Stimulated activated CD8-positive, alpha-beta memory T cell treated with anti-CD3 and anti-CD28 coated beads, Interleukin-4, amount 100 ng/mL, for 48 hours (primary cell): ENCODE data around the gene USP17L28.
A peak's percentile ranks its signal among the peaks of the same experiment; 100 is the strongest.
"Not testable (repeated sequence)": the region's sequence is repeated elsewhere in the genome, so short reads cannot be mapped to it uniquely, and the experiment has no call there.

Experiments
- DNase-seq: peaks from one replicate; pipeline ENCODE4 v3.0.0-alpha.2; 2020

USP17L28 gene

DNA sequence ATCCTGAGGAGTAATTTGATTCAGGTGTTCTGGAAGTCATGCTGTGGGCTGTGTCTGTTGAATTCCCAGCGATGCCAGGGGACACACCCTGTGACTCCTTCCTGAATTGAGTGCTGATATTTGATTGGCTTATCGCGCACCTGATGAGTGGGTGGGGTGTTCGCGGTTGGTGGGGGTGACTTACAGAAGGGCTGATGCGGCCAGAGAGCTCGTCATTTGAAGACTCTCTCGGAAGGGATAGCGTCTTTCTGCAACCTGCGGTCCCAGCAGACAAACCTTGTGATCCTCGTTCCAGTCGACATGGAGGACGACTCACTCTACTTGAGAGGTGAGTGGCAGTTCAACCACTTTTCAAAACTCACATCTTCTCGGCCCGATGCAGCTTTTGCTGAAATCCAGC is at the start of gene USP17L28:
TSS of gene USP17L28 (plus strand) at position 301 of the 400 bp plus-strand sequence. CDS start at position 301, 0 bp downstream.
- not testable (repeated sequence) for DNase-seq

DNA sequence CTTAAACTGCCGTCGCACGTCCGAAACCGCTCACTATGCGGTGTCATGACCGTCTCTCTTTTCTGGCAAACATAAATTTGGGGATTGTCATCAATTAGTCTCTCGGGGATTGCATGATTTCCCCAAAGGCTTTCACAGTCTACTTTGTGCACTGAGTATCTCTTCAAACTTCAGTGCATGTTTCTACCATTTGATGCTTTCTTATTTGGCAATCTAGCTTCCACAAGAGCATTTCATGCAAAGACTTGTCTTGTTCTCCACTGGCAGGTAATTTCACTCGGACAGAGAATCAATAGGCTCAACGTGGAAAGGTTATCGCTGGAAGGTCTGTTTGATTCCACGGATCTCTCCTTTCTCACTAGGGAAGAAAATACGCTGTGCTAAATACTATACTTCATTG is 24.5 kb upstream of the USP17L28 start:
- not testable (repeated sequence) for DNase-seq

DNA sequence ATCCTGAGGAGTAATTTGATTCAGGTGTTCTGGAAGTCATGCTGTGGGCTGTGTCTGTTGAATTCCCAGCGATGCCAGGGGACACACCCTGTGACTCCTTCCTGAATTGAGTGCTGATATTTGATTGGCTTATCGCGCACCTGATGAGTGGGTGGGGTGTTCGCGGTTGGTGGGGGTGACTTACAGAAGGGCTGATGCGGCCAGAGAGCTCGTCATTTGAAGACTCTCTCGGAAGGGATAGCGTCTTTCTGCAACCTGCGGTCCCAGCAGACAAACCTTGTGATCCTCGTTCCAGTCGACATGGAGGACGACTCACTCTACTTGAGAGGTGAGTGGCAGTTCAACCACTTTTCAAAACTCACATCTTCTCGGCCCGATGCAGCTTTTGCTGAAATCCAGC is 23.8 kb upstream of the USP17L28 start, which contains the start of gene USP17L24:
TSS of gene USP17L24 (plus strand) at position 301 of the 400 bp plus-strand sequence. CDS start at position 301, 0 bp downstream.
- DNase-seq: not testable (repeated sequence)

DNA sequence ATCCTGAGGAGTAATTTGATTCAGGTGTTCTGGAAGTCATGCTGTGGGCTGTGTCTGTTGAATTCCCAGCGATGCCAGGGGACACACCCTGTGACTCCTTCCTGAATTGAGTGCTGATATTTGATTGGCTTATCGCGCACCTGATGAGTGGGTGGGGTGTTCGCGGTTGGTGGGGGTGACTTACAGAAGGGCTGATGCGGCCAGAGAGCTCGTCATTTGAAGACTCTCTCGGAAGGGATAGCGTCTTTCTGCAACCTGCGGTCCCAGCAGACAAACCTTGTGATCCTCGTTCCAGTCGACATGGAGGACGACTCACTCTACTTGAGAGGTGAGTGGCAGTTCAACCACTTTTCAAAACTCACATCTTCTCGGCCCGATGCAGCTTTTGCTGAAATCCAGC is 19.1 kb upstream of the USP17L28 start, which contains the start of gene USP17L25:
TSS of gene USP17L25 (plus strand) at position 301 of the 400 bp plus-strand sequence. CDS start at position 301, 0 bp downstream.
- DNase-seq: not testable (repeated sequence)

- not testable (repeated sequence) for DNase-seq
Observed at GRCh38 chr4:9334358-9334757, 14.3 kb upstream of the USP17L28 start, which contains the start of gene USP17L26. Gene USP17L26, plus strand, starts transcription at chr4:9334658. Its CDS starts 0 bp downstream, at chr4:9334658.

DNA sequence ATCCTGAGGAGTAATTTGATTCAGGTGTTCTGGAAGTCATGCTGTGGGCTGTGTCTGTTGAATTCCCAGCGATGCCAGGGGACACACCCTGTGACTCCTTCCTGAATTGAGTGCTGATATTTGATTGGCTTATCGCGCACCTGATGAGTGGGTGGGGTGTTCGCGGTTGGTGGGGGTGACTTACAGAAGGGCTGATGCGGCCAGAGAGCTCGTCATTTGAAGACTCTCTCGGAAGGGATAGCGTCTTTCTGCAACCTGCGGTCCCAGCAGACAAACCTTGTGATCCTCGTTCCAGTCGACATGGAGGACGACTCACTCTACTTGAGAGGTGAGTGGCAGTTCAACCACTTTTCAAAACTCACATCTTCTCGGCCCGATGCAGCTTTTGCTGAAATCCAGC is 9.6 kb upstream of the USP17L28 start, which contains the start of gene USP17L5:
TSS of gene USP17L5 (plus strand) at position 301 of the 400 bp plus-strand sequence. CDS start at position 301, 0 bp downstream.
- DNase-seq: not testable (repeated sequence)

- DNase-seq: not testable (repeated sequence)
Observed at GRCh38 chr4:9343848-9344247, 4.8 kb upstream of the USP17L28 start, which contains the start of gene USP17L27. Gene USP17L27, plus strand, starts transcription at chr4:9344148. Its CDS starts 0 bp downstream, at chr4:9344148.

DNA sequence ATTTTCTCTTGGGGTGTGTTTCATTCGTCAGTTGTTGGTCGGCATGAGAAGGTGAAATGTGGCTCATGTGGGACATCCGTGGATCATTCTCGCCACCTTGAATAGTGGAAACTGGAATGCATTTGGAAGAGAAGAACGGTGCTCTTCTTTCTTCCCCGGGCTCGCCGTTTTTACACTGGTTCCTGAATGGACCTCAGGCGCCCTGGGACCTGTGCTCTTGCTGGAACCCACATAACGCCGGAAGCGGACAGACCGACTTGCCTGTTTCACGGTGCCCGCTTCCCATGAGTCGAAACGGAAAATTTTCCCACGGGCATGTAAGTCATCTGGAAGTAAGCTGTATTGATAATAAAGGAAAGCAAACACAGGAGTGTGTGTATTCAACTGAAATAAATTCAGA is 2.2 kb downstream of the USP17L28 start:
- DNase-seq: not testable (repeated sequence)

GRCh38 chr4:9353338-9353737 is 4.6 kb downstream of the USP17L28 start, which contains the start of gene USP17L29:
Gene USP17L29, plus strand, starts transcription at chr4:9353638. Its CDS starts 0 bp downstream, at chr4:9353638.
- not testable (repeated sequence) for DNase-seq

GRCh38 chr4:9362829-9363228 is 14.1 kb downstream of the USP17L28 start, which contains the start of gene USP17L30:
Gene USP17L30, plus strand, starts transcription at chr4:9363129. Its CDS starts 0 bp downstream, at chr4:9363129.
- not testable (repeated sequence) for DNase-seq

- not testable (repeated sequence) for DNase-seq
Observed at GRCh38 chr4:9379881-9380280, 31.2 kb downstream of the USP17L28 start.

GRCh38 chr4:9381012-9381534 is 32.4 kb downstream of the USP17L28 start:
- peak; percentile 67 for DNase-seq

GRCh38 chr4:9384126-9384525 is 35.4 kb downstream of the USP17L28 start:
- DNase-seq: no peak

GRCh38 chr4:9389001-9389400 is 40.3 kb downstream of the USP17L28 start:
- DNase-seq: not testable (repeated sequence)
